Vagina (tissue), 2 donors: ENCODE measurements around the gene PLD6. TPM values are rescaled to one million over a fixed set of nuclear protein-coding genes. Genes with fewer than 3 reads are reported as not detected.

Experiments
- DNase-seq, 2 donors: peaks; one replicate each; pipeline ENCODE4 v3.0.0-alpha.2; 2017; ENCODE audit errors: extremely low spot score in 2 of 2
- H3K27ac ChIP-seq: fragments of 200-600 bp; sonication (generic); one replicate; pipeline ENCODE4 v1.5.1; 2019
- H3K27me3 ChIP-seq: fragments of 200-600 bp; sonication (generic); one replicate; pipeline ENCODE4 v1.5.1; 2019
- H3K36me3 ChIP-seq, 2 donors: fragments of 200-600 bp; sonication (generic); one replicate each; pipeline ENCODE4 v1.5.1; 2017 to 2019
- H3K4me1 ChIP-seq: fragments of 200-600 bp; sonication (generic); one replicate; pipeline ENCODE4 v1.5.1; 2019
- H3K4me3 ChIP-seq, 2 donors: fragments of 200-600 bp; sonication (generic); 1 replicate in 1 of 2; 2 replicates in 1 of 2; pipeline ENCODE4 v1.5.1; 2016 to 2019
- H3K9me3 ChIP-seq: fragments of 200-600 bp; sonication (generic); one replicate; pipeline ENCODE4 v1.5.1; 2019
- CTCF ChIP-seq, 3 experiments: fragments of 450-650 bp in 2 of 3; fragments of 200-600 bp in 1 of 3; sonication (generic) in 1 of 3; IDR thresholded peaks; one replicate each; pipeline ENCODE4 v1.5.1; 2017 to 2019; ENCODE audit warnings: antibody characterized with exemption in 3 of 3, mild to moderate bottlenecking in 2 of 3, moderate library complexity in 2 of 3
- POLR2A ChIP-seq, 2 donors: fragments of 450-650 bp; IDR thresholded peaks; one replicate each; pipeline ENCODE4 v1.6.1; 2017; ENCODE audit warnings: antibody characterized with exemption in 2 of 2, mild to moderate bottlenecking in 2 of 2, moderate library complexity in 2 of 2
- POLR2AphosphoS5 ChIP-seq, 2 donors: sonication (generic); formaldehyde crosslinking; IDR thresholded peaks; one replicate each; pipeline ENCODE4 v1.9.0; 2017; ENCODE audit warnings: antibody characterized with exemption in 2 of 2, mild to moderate bottlenecking in 2 of 2, low read depth in 1 of 2; ENCODE audit not compliant: insufficient read depth in 1 of 2
- intact Hi-C: fragments of 100-400 bp; cut with DNase I; formaldehyde crosslinking; loops from one replicate; pipeline ENCODE4 v1.15.1; 2023
- total RNA-seq: library from RNA; depleted of rRNA; stranded (reverse); fragments of >200 nt; gene quantifications from one replicate; pipeline ENCODE4 v1.2.3, GENCODE V29; 2016

PLD6 gene
- total RNA-seq, 1 donor from 2014 or later: 0.74 TPM

- peak in 1 of 3 experiments; percentile 28 for TF ChIP-seq CTCF (IDR thresholded peaks at IDR 0.05)
- TF ChIP-seq POLR2A (IDR thresholded peaks at IDR 0.05): peak in 1 of 2 donors; percentile 83
- peak; percentile 97 for TF ChIP-seq POLR2AphosphoS5 (IDR thresholded peaks at IDR 0.05; ENCODE audit: insufficient read depth in 1 of 2, low read depth in 1 of 2)
- intact Hi-C loops: no loop called here
- peak in 1 of 2 donors; percentile 93 for DNase-seq
- Histone ChIP-seq H3K27ac (peak within 1 kb of the TSS; percentile 94), H3K9me3 (no peaks in the 10 kb centered on the region), H3K27me3 (no peaks in the 10 kb centered on the region), H3K36me3 (peaks cover 0 to 4% of the 10 kb centered on the region in 2 donors), H3K4me1 (peaks cover 34% of the 10 kb centered on the region), H3K4me3 (peak within 1 kb of the TSS; percentile 97 to 100)
These were observed 31.1 kb upstream of the PLD6 start, which contains the start of gene FLCN for GRCh38 chr17:17237026-17237799. FLCN (minus strand) TSS chr17:17237168; CDS start chr17:17228137, 9,031 bp downstream.

- no peaks in the 10 kb centered on the region for H3K27me3 ChIP-seq
- peak overlapping the region; percentile 94 for H3K27ac ChIP-seq
- no peaks in the 10 kb centered on the region for H3K9me3 ChIP-seq
- TF ChIP-seq CTCF (IDR thresholded peaks at IDR 0.05) (no peak), POLR2A (IDR thresholded peaks at IDR 0.05) (no peak), POLR2AphosphoS5 (IDR thresholded peaks at IDR 0.05; ENCODE audit: insufficient read depth in 1 of 2, low read depth in 1 of 2) (no peak)
- no peak for DNase-seq
- intact Hi-C loops: no loop called here
- H3K4me3 ChIP-seq: peak overlapping the region; percentile 97 to 100
- H3K36me3 ChIP-seq: peaks cover 0 to 12% of the 10 kb centered on the region in 2 donors
- peaks cover 34% of the 10 kb centered on the region for H3K4me1 ChIP-seq
These were observed 30.3 kb upstream of the PLD6 start for GRCh38 chr17:17236295-17237025.

- Histone ChIP-seq H3K4me1 (peaks cover 34% of the 10 kb centered on the region), H3K27ac (peak overlapping the region; percentile 94), H3K36me3 (peaks cover 0 to 21% of the 10 kb centered on the region in 2 donors), H3K27me3 (no peaks in the 10 kb centered on the region), H3K9me3 (no peaks in the 10 kb centered on the region), H3K4me3 (peak overlapping the region; percentile 97 to 100)
- DNase-seq: no peak
- TF ChIP-seq POLR2A (IDR thresholded peaks at IDR 0.05) (no peak), POLR2AphosphoS5 (IDR thresholded peaks at IDR 0.05; ENCODE audit: insufficient read depth in 1 of 2, low read depth in 1 of 2) (no peak), CTCF (IDR thresholded peaks at IDR 0.05) (no peak)
- intact Hi-C loops: no loop called here
These were observed 29.4 kb upstream of the PLD6 start for GRCh38 chr17:17235212-17236174.

DNA sequence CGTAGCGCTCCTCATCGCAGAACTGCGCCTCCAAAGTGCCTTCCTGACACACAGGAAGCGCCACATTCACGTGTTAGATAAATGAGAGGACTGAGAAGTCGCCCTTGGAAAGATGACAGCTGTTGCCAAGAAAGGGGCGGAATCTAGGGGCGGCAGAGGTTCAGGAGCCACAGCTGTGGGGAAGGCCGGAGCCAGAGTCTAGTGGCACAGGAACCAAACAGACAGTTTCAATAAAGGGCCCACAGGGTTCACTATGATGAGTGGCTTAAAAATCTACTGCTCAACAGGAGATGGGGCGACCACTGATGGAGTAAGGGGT lies 26.1 kb upstream of the PLD6 start:
- intact Hi-C loops: no loop called here
- TF ChIP-seq CTCF (IDR thresholded peaks at IDR 0.05): no peak
- no peak for TF ChIP-seq POLR2AphosphoS5 (IDR thresholded peaks at IDR 0.05; ENCODE audit: insufficient read depth in 1 of 2, low read depth in 1 of 2)
- no peak for TF ChIP-seq POLR2A (IDR thresholded peaks at IDR 0.05)
- no peaks in the 10 kb centered on the region for H3K27me3 ChIP-seq
- no peak overlapping the region for H3K27ac ChIP-seq
- H3K9me3 ChIP-seq: no peaks in the 10 kb centered on the region
- peaks cover 0 to 51% of the 10 kb centered on the region in 2 donors for H3K36me3 ChIP-seq
- no peak for DNase-seq
- H3K4me1 ChIP-seq: peaks cover 25% of the 10 kb centered on the region
- no peak overlapping the region for H3K4me3 ChIP-seq
